Ovary (tissue), 3 donors: ENCODE measurements around the gene MAPK7.

ENCODE experiments used
- CTCF ChIP-seq, 3 donors: fragments of 450-650 bp in 2 of 3; fragments of 200-600 bp in 1 of 3; IDR thresholded peaks; one replicate each; pipeline versions ENCODE4 v1.5.1 to v1.8.0; 2016 to 2022; ENCODE audit warnings: antibody characterized with exemption in 3 of 3, mild to moderate bottlenecking in 1 of 3
- POLR2A ChIP-seq: fragments of 450-650 bp; IDR thresholded peaks from one replicate; pipeline ENCODE4 v1.6.1; 2017; ENCODE audit warnings: antibody characterized with exemption, mild to moderate bottlenecking, moderate library complexity
- donor health status: DM: no; HTN: no; CAD: no.

- TF ChIP-seq POLR2A (no peak), CTCF (IDR thresholded peaks at IDR 0.05) (no peak)
Measured at GRCh38 chr17:19421219-19421618, 42.9 kb downstream of the MAPK7 start.
